Smooth muscle cell (in vitro differentiated cells): ENCODE measurements around the gene SRSF12. TPM values are rescaled to one million over a fixed set of nuclear protein-coding genes. Genes with fewer than 3 reads are reported as not detected.

ENCODE experiments used
- DNase-seq: peaks from one replicate; lab custom pipeline; 2025; ENCODE audit not compliant: unreplicated experiment; lab: John Stamatoyannopoulos, UW
- H2AFZ ChIP-seq: fragments of 200-600 bp; sonication (generic); 2 replicates; pipeline ENCODE4 v1.6.0; 2016; ENCODE audit warnings: antibody characterized with exemption, low read depth, mild to moderate bottlenecking
- H3F3A ChIP-seq: fragments of 200-600 bp; sonication (generic); 2 replicates; pipeline ENCODE4 v1.6.0; 2017; ENCODE audit warnings: antibody characterized with exemption, low read depth
- H3K27ac ChIP-seq: fragments of 200-600 bp; sonication (generic); 2 replicates; pipeline ENCODE4 v1.5.1; 2016; ENCODE audit warnings: low read depth, mild to moderate bottlenecking
- H3K27me3 ChIP-seq: fragments of 200-600 bp; sonication (generic); 2 replicates; pipeline ENCODE4 v1.6.1; 2016; ENCODE audit warnings: low read depth, mild to moderate bottlenecking
- H3K36me3 ChIP-seq: fragments of 200-600 bp; sonication (generic); 2 replicates; pipeline ENCODE4 v1.5.1; 2016; ENCODE audit warnings: low read depth
- H3K4me1 ChIP-seq: fragments of 200-600 bp; sonication (generic); 2 replicates; pipeline ENCODE4 v1.5.1; 2016; ENCODE audit warnings: low read depth
- H3K4me2 ChIP-seq: fragments of 200-600 bp; sonication (generic); 2 replicates; pipeline ENCODE4 v1.6.0; 2016; ENCODE audit warnings: mild to moderate bottlenecking
- H3K4me3 ChIP-seq: fragments of 200-600 bp; sonication (generic); 2 replicates; pipeline ENCODE4 v1.5.1; 2016; ENCODE audit warnings: mild to moderate bottlenecking
- H3K79me2 ChIP-seq: fragments of 200-600 bp; sonication (generic); 2 replicates; pipeline ENCODE4 v1.6.0; 2016; ENCODE audit warnings: low read depth, mild to moderate bottlenecking
- H3K9ac ChIP-seq: fragments of 200-600 bp; sonication (generic); 2 replicates; pipeline ENCODE4 v1.6.0; 2016; ENCODE audit warnings: low read depth
- H3K9me3 ChIP-seq: fragments of 200-600 bp; sonication (generic); replicated peaks from 2 replicates; pipeline ENCODE4 v1.5.1; 2016; ENCODE audit warnings: low read depth
- H4K20me1 ChIP-seq: fragments of 200-600 bp; sonication (generic); 2 replicates; pipeline ENCODE4 v1.6.0; 2016; ENCODE audit warnings: low read depth
- WGBS: methylation state at CpG from one replicate; pipeline ENCODE4 v1.1.7; 2016; ENCODE audit warnings: low lambda C conversion rate; 5-methylcytosine and 5-hydroxymethylcytosine counted together
- polyA plus RNA-seq: library from polyadenylated mRNA; unstranded; fragments of >200 nt; fragmentation: Nextera tagmentation; extraction: Ambion mirVana; gene quantifications from 2 replicates; pipeline ENCODE4 v1.2.1, GENCODE V29; 2016
- total RNA-seq: library from RNA; depleted of rRNA; stranded (reverse); fragments of >200 nt; gene quantifications from 2 replicates; pipeline ENCODE4 v1.2.3, GENCODE V29; 2014
- TF ChIP-seq, protein P1 (sequence below): fragments of 200-600 bp; sonication (generic); IDR thresholded peaks from 2 replicates; pipeline ENCODE4 v1.5.1; 2017; ENCODE audit warnings: borderline replicate concordance, mild to moderate bottlenecking, antibody characterized with exemption; ENCODE audit not compliant: insufficient read depth, poor library complexity, severe bottlenecking

The SRSF12 gene
- total and polyA plus RNA-seq, 2 experiments from 2014 or later = 5.6 to 7.2 TPM

DNA sequence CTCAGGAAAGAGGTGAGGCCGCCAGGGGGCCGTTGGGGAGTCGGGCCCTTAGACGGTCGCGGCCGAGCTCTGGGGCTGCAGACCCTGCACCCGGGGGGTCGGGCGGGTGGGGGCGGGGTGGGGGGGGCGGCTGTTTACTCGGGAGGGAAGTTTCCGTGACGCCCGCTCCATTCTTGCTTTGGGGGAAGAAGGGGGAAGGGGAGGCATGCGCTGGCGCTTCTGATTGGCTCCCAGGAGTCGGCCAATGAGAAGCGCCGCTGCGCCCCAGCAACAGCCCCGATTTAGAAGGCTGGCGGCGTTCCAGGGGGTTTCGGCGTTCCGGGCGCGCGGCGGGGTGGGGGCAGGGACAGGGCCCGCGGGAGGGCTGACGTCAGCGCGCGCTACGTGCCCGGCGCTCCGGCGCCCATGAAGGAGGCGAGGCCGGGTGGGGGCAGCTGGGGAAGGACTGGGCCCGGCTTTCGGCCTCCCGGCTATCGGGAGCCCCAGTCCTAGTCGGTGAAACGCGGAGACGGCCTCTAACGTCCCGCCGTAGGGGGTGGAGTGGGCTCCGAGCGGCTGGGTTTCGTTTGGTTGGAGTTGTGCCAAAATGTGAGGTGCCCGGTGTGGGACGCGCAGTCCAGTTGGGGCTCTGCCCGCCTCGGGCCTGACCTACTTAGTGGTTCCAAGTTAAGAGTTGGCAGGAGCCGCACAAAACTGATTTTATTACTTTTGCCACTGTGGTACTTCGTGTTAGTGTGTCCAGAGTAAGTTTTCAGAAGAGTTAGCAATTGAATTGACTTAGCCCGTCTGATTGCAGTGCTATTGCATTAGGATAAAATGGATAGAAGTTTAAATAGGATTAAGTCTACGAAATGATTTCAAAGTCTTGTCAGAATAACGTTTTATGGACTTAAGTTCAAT, 36.2 kb downstream of the SRSF12 start:
- H3K36me3 ChIP-seq = peaks cover 21% of the 10 kb centered on the region
- DNase-seq = peak; percentile 79
- H3K9me3 ChIP-seq = no peaks in the 10 kb centered on the region
- H3K27me3 ChIP-seq = no peaks in the 10 kb centered on the region
- H3K27ac ChIP-seq = peak overlapping the region; percentile 99
- peaks cover 40% of the 10 kb centered on the region for H3F3A ChIP-seq
- TF ChIP-seq, protein P1, sequence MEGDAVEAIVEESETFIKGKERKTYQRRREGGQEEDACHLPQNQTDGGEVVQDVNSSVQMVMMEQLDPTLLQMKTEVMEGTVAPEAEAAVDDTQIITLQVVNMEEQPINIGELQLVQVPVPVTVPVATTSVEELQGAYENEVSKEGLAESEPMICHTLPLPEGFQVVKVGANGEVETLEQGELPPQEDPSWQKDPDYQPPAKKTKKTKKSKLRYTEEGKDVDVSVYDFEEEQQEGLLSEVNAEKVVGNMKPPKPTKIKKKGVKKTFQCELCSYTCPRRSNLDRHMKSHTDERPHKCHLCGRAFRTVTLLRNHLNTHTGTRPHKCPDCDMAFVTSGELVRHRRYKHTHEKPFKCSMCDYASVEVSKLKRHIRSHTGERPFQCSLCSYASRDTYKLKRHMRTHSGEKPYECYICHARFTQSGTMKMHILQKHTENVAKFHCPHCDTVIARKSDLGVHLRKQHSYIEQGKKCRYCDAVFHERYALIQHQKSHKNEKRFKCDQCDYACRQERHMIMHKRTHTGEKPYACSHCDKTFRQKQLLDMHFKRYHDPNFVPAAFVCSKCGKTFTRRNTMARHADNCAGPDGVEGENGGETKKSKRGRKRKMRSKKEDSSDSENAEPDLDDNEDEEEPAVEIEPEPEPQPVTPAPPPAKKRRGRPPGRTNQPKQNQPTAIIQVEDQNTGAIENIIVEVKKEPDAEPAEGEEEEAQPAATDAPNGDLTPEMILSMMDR = no peak
- H3K4me1 ChIP-seq = peaks cover 18% of the 10 kb centered on the region
- H3K79me2 ChIP-seq = peaks cover 50% of the 10 kb centered on the region
- H2AFZ ChIP-seq = no peak overlapping the region
- under 1% methylated on average over 43 of the region's 69 CpGs for WGBS
- peak overlapping the region; percentile 94 for H3K4me3 ChIP-seq
- H4K20me1 ChIP-seq = peaks cover 51% of the 10 kb centered on the region
- peak overlapping the region; percentile 93 for H3K4me2 ChIP-seq
- H3K9ac ChIP-seq = peak overlapping the region; percentile 99

DNA sequence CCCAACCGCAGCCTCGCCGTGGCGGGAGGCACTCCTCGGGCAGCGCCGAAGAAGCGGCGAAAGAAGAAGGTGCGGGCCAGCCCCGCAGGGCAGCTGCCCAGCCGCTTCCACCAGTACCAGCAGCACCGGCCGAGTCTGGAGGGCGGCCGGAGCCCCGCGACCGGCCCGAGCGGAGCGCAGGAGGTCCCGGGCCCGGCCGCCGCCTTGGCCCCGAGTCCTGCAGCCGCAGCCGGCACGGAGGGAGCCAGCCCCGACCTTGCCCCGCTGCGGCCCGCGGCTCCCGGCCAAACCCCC, 36.8 kb downstream of the SRSF12 start:
- Histone ChIP-seq H4K20me1 (peaks cover 45% of the 10 kb centered on the region), H3K4me2 (peak overlapping the region; percentile 93), H3K79me2 (peaks cover 50% of the 10 kb centered on the region), H3F3A (peaks cover 37% of the 10 kb centered on the region), H3K36me3 (peaks cover 21% of the 10 kb centered on the region), H3K27me3 (no peaks in the 10 kb centered on the region), H3K4me1 (peaks cover 18% of the 10 kb centered on the region), H3K9me3 (no peaks in the 10 kb centered on the region), H3K4me3 (peak overlapping the region; percentile 94), H3K27ac (peak overlapping the region; percentile 99), H2AFZ (no peak overlapping the region), H3K9ac (peak overlapping the region; percentile 99)
- under 1% methylated on average over 21 of the region's 36 CpGs for WGBS
- DNase-seq = no peak
- TF ChIP-seq, protein P1 = peak; percentile 25

DNA sequence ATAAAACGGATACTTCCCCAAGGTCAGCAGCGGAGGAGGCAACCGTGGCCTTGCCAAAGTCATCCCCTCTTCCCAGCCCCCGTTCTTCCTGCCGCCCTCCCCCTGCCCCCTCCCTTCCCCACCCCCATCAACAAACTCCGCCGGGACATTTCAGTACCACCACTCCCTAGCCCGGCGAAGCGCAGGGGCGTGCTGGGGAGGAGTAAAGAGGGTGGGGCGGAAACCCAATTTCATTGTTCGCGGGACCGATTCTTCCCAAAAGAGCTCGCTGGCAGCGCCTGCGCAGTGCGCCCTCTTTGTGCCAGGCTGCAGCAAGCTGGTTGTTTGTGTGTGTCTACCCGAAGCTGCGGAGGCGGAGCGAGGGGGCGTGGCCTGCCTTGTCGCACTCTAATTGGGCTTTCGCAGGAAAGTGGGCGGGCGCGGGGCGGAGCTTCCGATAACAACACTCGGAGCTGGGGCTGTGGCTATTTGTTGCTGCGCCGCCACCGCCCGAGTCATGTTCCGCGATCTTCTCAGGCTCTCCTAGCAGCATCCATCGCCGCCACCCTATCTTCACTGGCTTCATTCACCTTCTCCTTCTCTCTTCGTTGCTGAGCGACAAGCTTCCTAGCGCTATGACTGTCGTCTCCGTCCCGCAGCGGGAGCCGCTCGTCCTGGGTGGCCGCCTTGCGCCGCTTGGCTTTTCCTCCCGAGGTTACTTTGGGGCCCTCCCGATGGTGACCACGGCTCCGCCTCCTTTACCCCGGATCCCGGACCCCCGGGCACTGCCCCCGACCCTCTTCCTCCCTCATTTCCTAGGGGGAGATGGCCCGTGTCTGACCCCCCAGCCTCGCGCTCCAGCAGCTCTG, 37.4 kb downstream of the SRSF12 start, which contains the start of gene PNRC1:
Gene PNRC1, plus strand, starts transcription at position 471 of the 848 bp plus-strand sequence. Its CDS starts 144 bp downstream, at position 615.
- Histone ChIP-seq H4K20me1 (peaks cover 39% of the 10 kb centered on the region), H3F3A (peaks cover 34% of the 10 kb centered on the region), H3K4me3 (peak within 1 kb of the TSS; percentile 94), H3K79me2 (peaks cover 47% of the 10 kb centered on the region), H3K27ac (peak within 1 kb of the TSS; percentile 99), H2AFZ (peak within 1 kb of the TSS; percentile 87), H3K27me3 (no peaks in the 10 kb centered on the region), H3K9me3 (no peaks in the 10 kb centered on the region), H3K4me1 (peaks cover 18% of the 10 kb centered on the region), H3K36me3 (peaks cover 21% of the 10 kb centered on the region), H3K4me2 (peak within 1 kb of the TSS; percentile 94), H3K9ac (peak within 1 kb of the TSS; percentile 99)
- peak; percentile 99 for DNase-seq
- TF ChIP-seq, protein P1 = no peak
- WGBS = 1% methylated on average over 53 of the region's 63 CpGs
